ENCODE data around the gene MYO3B.

GRCh38 chr2:170147576-170147975, 30.4 kb upstream of the MYO3B start:
- TF ChIP-seq CBX8 (IDR thresholded peaks at IDR 0.05; ENCODE audit: borderline replicate concordance, low read depth, low read length) (no peak), RNF2 (IDR thresholded peaks at IDR 0.05; ENCODE audit: borderline replicate concordance, low read depth, low read length, missing control alignments, poor library complexity, severe bottlenecking) (no peak), SAP30 (IDR thresholded peaks at IDR 0.05; ENCODE audit: insufficient read depth, insufficient replicate concordance, low read length) (no peak), HDAC2 (IDR thresholded peaks at IDR 0.05; ENCODE audit: borderline replicate concordance in 1 of 2, low read depth in 2 of 2, low read length in 2 of 2) (no peak), ATF2 (IDR thresholded peaks at IDR 0.05; ENCODE audit: low read length) (no peak), USF2 (IDR thresholded peaks at IDR 0.05; ENCODE audit: low read length) (no peak), POLR2A (IDR thresholded peaks at IDR 0.05; ENCODE audit: control extremely low read depth in 1 of 2, low read depth in 2 of 2, low read length in 2 of 2) (no peak), CHD2 (IDR thresholded peaks at IDR 0.05; ENCODE audit: low read length) (no peak), POLR2AphosphoS5 (IDR thresholded peaks at IDR 0.05; ENCODE audit: low read depth, low read length) (no peak), MAX (IDR thresholded peaks at IDR 0.05) (no peak), CTCF (IDR thresholded peaks at IDR 0.05; ENCODE audit: control extremely low read depth in 1 of 3, insufficient read depth in 1 of 3, low read depth in 1 of 3, low read length in 3 of 3) (no peak), BACH1 (IDR thresholded peaks at IDR 0.05; ENCODE audit: low read length) (no peak), YY1 (IDR thresholded peaks at IDR 0.05; ENCODE audit: low read depth, low read length) (no peak)
